Glutamatergic neuron (in vitro differentiated cells): ENCODE results near the gene FAM13C. TPM values are rescaled to one million over a fixed set of nuclear protein-coding genes. Genes with fewer than 3 reads are reported as not detected.
A peak's percentile ranks its signal among the peaks of the same experiment; 100 is the strongest.

Source experiments
- DNase-seq: peaks from one replicate; pipeline ENCODE4 v3.0.0; 2022
- H3K27ac Mint-ChIP-seq: one replicate; pipeline ENCODE4 v1.8.0; 2020; ENCODE audit warnings: mild to moderate bottlenecking, mixed read lengths, inconsistent platforms; ENCODE audit not compliant: unreplicated experiment
- H3K27me3 Mint-ChIP-seq: one replicate; pipeline ENCODE4 v1.8.0; 2020; ENCODE audit warnings: mild to moderate bottlenecking, moderate library complexity, mixed read lengths, inconsistent platforms; ENCODE audit not compliant: unreplicated experiment
- H3K36me3 Mint-ChIP-seq: one replicate; pipeline ENCODE4 v1.8.0; 2020; ENCODE audit warnings: mild to moderate bottlenecking, mixed read lengths, inconsistent platforms; ENCODE audit not compliant: unreplicated experiment
- H3K4me1 Mint-ChIP-seq: one replicate; pipeline ENCODE4 v1.8.0; 2020; ENCODE audit warnings: mild to moderate bottlenecking, low read depth, mixed read lengths, inconsistent platforms; ENCODE audit not compliant: unreplicated experiment
- H3K4me3 Mint-ChIP-seq: one replicate; pipeline ENCODE4 v1.8.0; 2020; ENCODE audit warnings: mild to moderate bottlenecking, mixed read lengths, inconsistent platforms; ENCODE audit not compliant: unreplicated experiment
- H3K9me3 Mint-ChIP-seq: one replicate; pipeline ENCODE4 v1.8.0; 2020; ENCODE audit warnings: mild to moderate bottlenecking, moderate library complexity, mixed read lengths, inconsistent platforms; ENCODE audit not compliant: unreplicated experiment
- CTCF ChIP-seq: fragments of 200-600 bp; sonication (generic); IDR thresholded peaks from one replicate; pipeline ENCODE4 v1.5.0; 2021; ENCODE audit not compliant: partially characterized antibody, unreplicated experiment
- total RNA-seq: library from RNA; stranded (reverse); fragmentation: NEBNext Ultra II Directional; extraction: Animal tissue kit (Norgen Biotek cat#: 25700); gene quantifications from one replicate; pipeline ENCODE4 v1.2.1, GENCODE V29; 2021; ENCODE audit not compliant: unreplicated experiment

The FAM13C gene
- total RNA-seq, 1 donor from 2014 or later, result 17.8 TPM

- no peak for TF ChIP-seq CTCF
- no peak for DNase-seq
- H3K4me3 Mint-ChIP-seq, result no peak overlapping the region
- no peaks in the 10 kb centered on the region for H3K36me3 Mint-ChIP-seq
- peaks cover 6% of the 10 kb centered on the region for H3K9me3 Mint-ChIP-seq
- H3K27me3 Mint-ChIP-seq, result peaks cover under 1% of the 10 kb centered on the region
- H3K27ac Mint-ChIP-seq, result no peak overlapping the region
- peaks cover 23% of the 10 kb centered on the region for H3K4me1 Mint-ChIP-seq
Observed at GRCh38 chr10:59287587-59288255, 74.6 kb downstream of the FAM13C start.

GRCh38 chr10:59285848-59286247 is 76.5 kb downstream of the FAM13C start:
- peaks cover 6% of the 10 kb centered on the region for H3K9me3 Mint-ChIP-seq
- H3K4me3 Mint-ChIP-seq, result no peak overlapping the region
- H3K27ac Mint-ChIP-seq, result no peak overlapping the region
- H3K36me3 Mint-ChIP-seq, result no peaks in the 10 kb centered on the region
- no peaks in the 10 kb centered on the region for H3K27me3 Mint-ChIP-seq
- peaks cover 28% of the 10 kb centered on the region for H3K4me1 Mint-ChIP-seq
- TF ChIP-seq CTCF, result no peak
- DNase-seq, result no peak

GRCh38 chr10:59285073-59285472 is 77.3 kb downstream of the FAM13C start:
- Mint-ChIP-seq H3K9me3 (peaks cover 7% of the 10 kb centered on the region), H3K4me1 (peaks cover 29% of the 10 kb centered on the region), H3K36me3 (no peaks in the 10 kb centered on the region), H3K27me3 (no peaks in the 10 kb centered on the region), H3K27ac (no peak overlapping the region), H3K4me3 (no peak overlapping the region)
- DNase-seq, result no peak
- no peak for TF ChIP-seq CTCF

- no peak for DNase-seq
Observed at GRCh38 chr10:59284118-59284975, 78.0 kb downstream of the FAM13C start.

More at GRCh38 chr10:59284118-59284975, 78.0 kb downstream of the FAM13C start:
- no peaks in the 10 kb centered on the region for H3K36me3 Mint-ChIP-seq
- peaks cover 28% of the 10 kb centered on the region for H3K4me1 Mint-ChIP-seq
- peak overlapping the region; percentile 62 for H3K27ac Mint-ChIP-seq
- TF ChIP-seq CTCF, result no peak
- H3K27me3 Mint-ChIP-seq, result no peaks in the 10 kb centered on the region
- peaks cover 7% of the 10 kb centered on the region for H3K9me3 Mint-ChIP-seq
- peak overlapping the region; percentile 9 for H3K4me3 Mint-ChIP-seq
